GM23248 (cell line): ENCODE measurements around the gene APOA4. TPM values are rescaled to one million over a fixed set of nuclear protein-coding genes. Genes with fewer than 3 reads are reported as not detected.
A peak's percentile ranks its signal among the peaks of the same experiment; 100 is the strongest.

Experiments
- DNase-seq: peaks from one replicate; pipeline ENCODE4 v3.0.0-alpha.2; 2015
- H2AFZ ChIP-seq: fragments of 200-600 bp; sonication (generic); 2 replicates; pipeline ENCODE4 v1.6.1; 2016; ENCODE audit warnings: antibody characterized with exemption
- H3F3A ChIP-seq: fragments of 200-600 bp; sonication (generic); 2 replicates; pipeline ENCODE4 v1.6.1; 2016; ENCODE audit warnings: mild to moderate bottlenecking, antibody characterized with exemption, mixed run types; ENCODE audit not compliant: insufficient read depth
- H3K27ac ChIP-seq: fragments of 200-600 bp; sonication (generic); 2 replicates; pipeline ENCODE4 v1.5.1; 2016; ENCODE audit warnings: mild to moderate bottlenecking
- H3K27me3 ChIP-seq: fragments of 200-600 bp; sonication (generic); replicated peaks from 2 replicates; pipeline ENCODE4 v1.6.1; 2016; ENCODE audit warnings: mild to moderate bottlenecking; ENCODE audit not compliant: insufficient read depth
- H3K36me3 ChIP-seq: fragments of 200-600 bp; sonication (generic); 2 replicates; pipeline ENCODE4 v1.6.1; 2016; ENCODE audit warnings: low read depth, mild to moderate bottlenecking
- H3K4me1 ChIP-seq: fragments of 200-600 bp; sonication (generic); 2 replicates; pipeline ENCODE4 v1.6.1; 2016; ENCODE audit warnings: mild to moderate bottlenecking; ENCODE audit not compliant: insufficient read depth
- H3K4me2 ChIP-seq: fragments of 200-600 bp; sonication (generic); one replicate; pipeline ENCODE4 v1.6.1; 2016; ENCODE audit warnings: mild to moderate bottlenecking; ENCODE audit not compliant: unreplicated experiment
- H3K4me3 ChIP-seq: fragments of 200-600 bp; sonication (generic); 2 replicates; pipeline ENCODE4 v1.5.1; 2016; ENCODE audit warnings: mild to moderate bottlenecking
- H3K79me2 ChIP-seq: fragments of 200-600 bp; sonication (generic); 2 replicates; pipeline ENCODE4 v1.6.1; 2016; ENCODE audit warnings: mild to moderate bottlenecking; ENCODE audit not compliant: insufficient read depth
- H3K9ac ChIP-seq: fragments of 200-600 bp; sonication (generic); 2 replicates; pipeline ENCODE4 v1.6.1; 2016; ENCODE audit warnings: mild to moderate bottlenecking
- H3K9me2 ChIP-seq: fragments of 200-600 bp; sonication (generic); 2 replicates; pipeline ENCODE4 v1.6.1; 2016; ENCODE audit warnings: mixed run types, mild to moderate bottlenecking, moderate library complexity; ENCODE audit not compliant: insufficient read depth
- H3K9me3 ChIP-seq: fragments of 200-600 bp; sonication (generic); one replicate; pipeline ENCODE4 v1.6.1; 2017; ENCODE audit warnings: low read depth
- H4K20me1 ChIP-seq: fragments of 200-600 bp; sonication (generic); 2 replicates; pipeline ENCODE4 v1.6.0; 2016; ENCODE audit not compliant: insufficient read depth
- EZH2 ChIP-seq: fragments of 200-600 bp; sonication (generic); IDR thresholded peaks from 2 replicates; pipeline ENCODE4 v1.6.1; 2018; ENCODE audit warnings: antibody characterized with exemption, mild to moderate bottlenecking; ENCODE audit not compliant: insufficient read depth, poor library complexity, severe bottlenecking
- EZH2phosphoT487 ChIP-seq: fragments of 200-600 bp; sonication (generic); IDR thresholded peaks from 2 replicates; pipeline ENCODE4 v1.6.1; 2018; ENCODE audit warnings: antibody characterized with exemption, moderate library complexity, mild to moderate bottlenecking, low read depth; ENCODE audit not compliant: insufficient read depth
- WGBS, 2 experiments: methylation state at CpG; one replicate each; pipeline ENCODE4 v1.1.6; 2015 to 2017; ENCODE audit warnings: low lambda C conversion rate in 2 of 2, low coverage in 1 of 2; ENCODE audit errors: missing lambda C conversion rate in 2 of 2; 5-methylcytosine and 5-hydroxymethylcytosine counted together
- in situ Hi-C: fragments of 300-500 bp; cut with MboI; formaldehyde crosslinking; loops from 2 replicates; pipeline ENCODE4 v1.15.0; 2020
- polyA plus RNA-seq: library from polyadenylated mRNA; unstranded; fragments of >200 nt; fragmentation: Nextera tagmentation; extraction: Ambion mirVana; gene quantifications from 2 replicates; pipeline ENCODE4 v1.2.1, GENCODE V29; 2016
- total RNA-seq: library from RNA; depleted of rRNA; stranded (reverse); fragments of >200 nt; shearing (Covaris generic); gene quantifications from 2 replicates; pipeline ENCODE4 v1.2.3, GENCODE V29; 2014

APOA4 gene
- total and polyA plus RNA-seq, 2 experiments from 2014 or later = not detected

GRCh38 chr11:116821050-116821918 lies 1.8 kb downstream of the APOA4 start:
- Histone ChIP-seq H2AFZ (no peak overlapping the region), H3K4me3 (no peak overlapping the region), H3K9me2 (no peaks in the 10 kb centered on the region), H3K4me1 (no peaks in the 10 kb centered on the region), H3K4me2 (no peak overlapping the region), H3K9me3 (no peaks in the 10 kb centered on the region), H4K20me1 (no peaks in the 10 kb centered on the region), H3K36me3 (no peaks in the 10 kb centered on the region), H3K79me2 (no peaks in the 10 kb centered on the region), H3K9ac (no peak overlapping the region), H3K27ac (no peak overlapping the region), H3F3A (no peaks in the 10 kb centered on the region), H3K27me3 (no peaks in the 10 kb centered on the region)
- TF ChIP-seq EZH2 = no peak
- TF ChIP-seq EZH2phosphoT487 = no peak
- WGBS, 2 experiments = 86 to 88% methylated on average over 47 to 51 of the region's 51 CpGs
- no peak for DNase-seq
- in situ Hi-C loops = no loop called here

GRCh38 chr11:116819049-116819448 lies 4.1 kb downstream of the APOA4 start:
- Histone ChIP-seq H3K9ac (no peak overlapping the region), H2AFZ (no peak overlapping the region), H3K9me2 (no peaks in the 10 kb centered on the region), H4K20me1 (no peaks in the 10 kb centered on the region), H3K4me2 (no peak overlapping the region), H3F3A (no peaks in the 10 kb centered on the region), H3K4me1 (no peaks in the 10 kb centered on the region), H3K9me3 (no peaks in the 10 kb centered on the region), H3K79me2 (no peaks in the 10 kb centered on the region), H3K4me3 (no peak overlapping the region), H3K36me3 (no peaks in the 10 kb centered on the region), H3K27ac (no peak overlapping the region), H3K27me3 (no peaks in the 10 kb centered on the region)
- DNase-seq = no peak
- in situ Hi-C loops = no loop called here
- TF ChIP-seq EZH2 (no peak), EZH2phosphoT487 (no peak)
- 76 to 78% methylated on average over 9 of the region's 9 CpGs for WGBS, 2 experiments

- Histone ChIP-seq H3K27me3 (no peaks in the 10 kb centered on the region), H3K27ac (peak overlapping the region; percentile 49), H3K4me1 (peaks cover 8% of the 10 kb centered on the region), H3F3A (peaks cover 7% of the 10 kb centered on the region; the same call in 1 of the 2 replicates), H2AFZ (no peak overlapping the region), H3K9ac (no peak overlapping the region), H3K79me2 (no peaks in the 10 kb centered on the region), H3K36me3 (no peaks in the 10 kb centered on the region), H3K9me2 (no peaks in the 10 kb centered on the region), H4K20me1 (no peaks in the 10 kb centered on the region), H3K9me3 (no peaks in the 10 kb centered on the region), H3K4me2 (no peak overlapping the region), H3K4me3 (no peak overlapping the region)
- no peak for DNase-seq
- in situ Hi-C loops = no loop called here
- WGBS, 2 experiments = 81 to 86% methylated on average over 6 of the region's 6 CpGs
- TF ChIP-seq EZH2 (no peak), EZH2phosphoT487 (no peak)
Observed at GRCh38 chr11:116814502-116814901, 8.6 kb downstream of the APOA4 start.

- Histone ChIP-seq H3K79me2 (no peaks in the 10 kb centered on the region), H4K20me1 (no peaks in the 10 kb centered on the region), H2AFZ (no peak overlapping the region), H3K4me3 (no peak overlapping the region), H3K9me3 (no peaks in the 10 kb centered on the region), H3K27me3 (no peaks in the 10 kb centered on the region), H3K4me1 (peaks cover 12% of the 10 kb centered on the region), H3K27ac (peak overlapping the region; percentile 49), H3K9ac (no peak overlapping the region), H3K4me2 (no peak overlapping the region), H3K36me3 (no peaks in the 10 kb centered on the region), H3K9me2 (no peaks in the 10 kb centered on the region), H3F3A (peaks cover 7% of the 10 kb centered on the region; the same call in 1 of the 2 replicates)
- DNase-seq = peak; percentile 62
- in situ Hi-C loops = no loop called here
- 39 to 59% methylated on average over 4 to 5 of the region's 5 CpGs for WGBS, 2 experiments
- TF ChIP-seq EZH2 (no peak), EZH2phosphoT487 (no peak)
Observed at GRCh38 chr11:116813781-116814471, 9.2 kb downstream of the APOA4 start.
